ENCODE results near the gene SLC16A3. TPM values are rescaled to one million over a fixed set of nuclear protein-coding genes. Genes with fewer than 3 reads are reported as not detected.

SLC16A3 gene
- total and polyA plus RNA-seq, 9 of the 15 experiments (the other 6 are each of a cell fraction or from before 2014, with no cell fraction given) = 0.11 to 5.4 (median 1.2) TPM; not detected in 2

DNA sequence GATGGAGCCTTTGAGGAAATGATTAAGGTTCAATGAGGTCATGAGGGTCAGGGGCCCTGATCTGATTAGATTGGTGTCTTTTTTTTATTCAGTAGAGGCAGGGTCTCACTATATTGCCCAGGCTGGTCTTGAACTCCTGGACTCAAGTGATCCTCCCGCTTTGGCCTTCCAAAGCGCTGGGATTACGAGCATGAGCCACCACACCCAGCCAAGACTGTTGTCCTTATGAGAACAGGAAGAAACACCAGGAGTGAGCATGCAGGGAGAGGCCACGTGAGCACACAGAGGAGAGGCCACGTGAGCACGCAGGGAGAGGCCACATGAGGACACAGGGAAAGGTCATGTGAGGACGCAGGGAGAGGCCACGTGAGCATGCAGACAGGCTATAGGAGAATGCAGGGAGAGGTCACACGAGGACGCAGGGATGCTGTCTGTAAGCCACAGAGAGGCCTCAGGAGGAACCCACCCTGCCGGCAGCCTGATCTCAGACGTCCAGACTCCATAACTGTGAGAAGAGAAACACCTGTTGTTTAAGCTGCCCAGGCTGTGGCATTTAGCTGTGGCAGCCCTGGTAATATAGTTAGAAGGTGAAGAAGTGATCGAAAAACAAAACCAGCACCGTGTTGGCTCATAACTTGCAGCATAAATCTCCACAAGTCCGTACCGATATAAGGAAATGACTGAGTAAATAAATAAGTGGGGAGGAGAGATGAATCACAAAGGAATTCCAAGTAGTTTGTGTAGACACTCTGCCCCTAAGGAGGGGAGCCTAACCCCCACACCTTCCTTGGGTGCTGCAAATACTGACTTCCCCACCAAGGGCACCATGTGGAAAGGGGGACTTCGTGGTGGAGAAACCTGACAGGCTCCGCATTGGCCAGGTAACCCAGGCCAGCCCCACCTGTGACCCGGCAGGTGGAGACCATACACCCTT lies 59.3 kb downstream of the SLC16A3 start (continued):
- TF ChIP-seq, protein P1, sequence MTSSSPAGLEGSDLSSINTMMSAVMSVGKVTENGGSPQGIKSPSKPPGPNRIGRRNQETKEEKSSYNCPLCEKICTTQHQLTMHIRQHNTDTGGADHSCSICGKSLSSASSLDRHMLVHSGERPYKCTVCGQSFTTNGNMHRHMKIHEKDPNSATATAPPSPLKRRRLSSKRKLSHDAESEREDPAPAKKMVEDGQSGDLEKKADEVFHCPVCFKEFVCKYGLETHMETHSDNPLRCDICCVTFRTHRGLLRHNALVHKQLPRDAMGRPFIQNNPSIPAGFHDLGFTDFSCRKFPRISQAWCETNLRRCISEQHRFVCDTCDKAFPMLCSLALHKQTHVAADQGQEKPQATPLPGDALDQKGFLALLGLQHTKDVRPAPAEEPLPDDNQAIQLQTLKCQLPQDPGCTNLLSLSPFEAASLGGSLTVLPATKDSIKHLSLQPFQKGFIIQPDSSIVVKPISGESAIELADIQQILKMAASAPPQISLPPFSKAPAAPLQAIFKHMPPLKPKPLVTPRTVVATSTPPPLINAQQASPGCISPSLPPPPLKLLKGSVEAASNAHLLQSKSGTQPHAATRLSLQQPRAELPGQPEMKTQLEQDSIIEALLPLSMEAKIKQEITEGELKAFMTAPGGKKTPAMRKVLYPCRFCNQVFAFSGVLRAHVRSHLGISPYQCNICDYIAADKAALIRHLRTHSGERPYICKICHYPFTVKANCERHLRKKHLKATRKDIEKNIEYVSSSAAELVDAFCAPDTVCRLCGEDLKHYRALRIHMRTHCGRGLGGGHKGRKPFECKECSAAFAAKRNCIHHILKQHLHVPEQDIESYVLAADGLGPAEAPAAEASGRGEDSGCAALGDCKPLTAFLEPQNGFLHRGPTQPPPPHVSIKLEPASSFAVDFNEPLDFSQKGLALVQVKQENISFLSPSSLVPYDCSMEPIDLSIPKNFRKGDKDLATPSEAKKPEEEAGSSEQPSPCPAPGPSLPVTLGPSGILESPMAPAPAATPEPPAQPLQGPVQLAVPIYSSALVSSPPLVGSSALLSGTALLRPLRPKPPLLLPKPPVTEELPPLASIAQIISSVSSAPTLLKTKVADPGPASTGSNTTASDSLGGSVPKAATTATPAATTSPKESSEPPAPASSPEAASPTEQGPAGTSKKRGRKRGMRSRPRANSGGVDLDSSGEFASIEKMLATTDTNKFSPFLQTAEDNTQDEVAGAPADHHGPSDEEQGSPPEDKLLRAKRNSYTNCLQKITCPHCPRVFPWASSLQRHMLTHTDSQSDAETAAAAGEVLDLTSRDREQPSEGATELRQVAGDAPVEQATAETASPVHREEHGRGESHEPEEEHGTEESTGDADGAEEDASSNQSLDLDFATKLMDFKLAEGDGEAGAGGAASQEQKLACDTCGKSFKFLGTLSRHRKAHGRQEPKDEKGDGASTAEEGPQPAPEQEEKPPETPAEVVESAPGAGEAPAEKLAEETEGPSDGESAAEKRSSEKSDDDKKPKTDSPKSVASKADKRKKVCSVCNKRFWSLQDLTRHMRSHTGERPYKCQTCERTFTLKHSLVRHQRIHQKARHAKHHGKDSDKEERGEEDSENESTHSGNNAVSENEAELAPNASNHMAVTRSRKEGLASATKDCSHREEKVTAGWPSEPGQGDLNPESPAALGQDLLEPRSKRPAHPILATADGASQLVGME (CRISPR knock-in tag; IDR thresholded peaks at IDR 0.05) = no peak
- no peak for TF ChIP-seq WHSC1 (IDR thresholded peaks at IDR 0.05; ENCODE audit: low read length)
- no peak for TF ChIP-seq FIP1L1 (IDR thresholded peaks at IDR 0.05; ENCODE audit: low read depth, low read length, poor library complexity, severe bottlenecking)
- TF ChIP-seq, protein P2, sequence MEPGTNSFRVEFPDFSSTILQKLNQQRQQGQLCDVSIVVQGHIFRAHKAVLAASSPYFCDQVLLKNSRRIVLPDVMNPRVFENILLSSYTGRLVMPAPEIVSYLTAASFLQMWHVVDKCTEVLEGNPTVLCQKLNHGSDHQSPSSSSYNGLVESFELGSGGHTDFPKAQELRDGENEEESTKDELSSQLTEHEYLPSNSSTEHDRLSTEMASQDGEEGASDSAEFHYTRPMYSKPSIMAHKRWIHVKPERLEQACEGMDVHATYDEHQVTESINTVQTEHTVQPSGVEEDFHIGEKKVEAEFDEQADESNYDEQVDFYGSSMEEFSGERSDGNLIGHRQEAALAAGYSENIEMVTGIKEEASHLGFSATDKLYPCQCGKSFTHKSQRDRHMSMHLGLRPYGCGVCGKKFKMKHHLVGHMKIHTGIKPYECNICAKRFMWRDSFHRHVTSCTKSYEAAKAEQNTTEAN (CRISPR knock-in tag; IDR thresholded peaks at IDR 0.05) = peak; percentile 72; the same call in 1 of the 2 replicates
- peak; percentile 100 for TF ChIP-seq BHLHE40 (IDR thresholded peaks at IDR 0.05; ENCODE audit: low read length)
- TF ChIP-seq SRSF1 (IDR thresholded peaks at IDR 0.05; ENCODE audit: low read depth, low read length) = no peak
- no peak for TF ChIP-seq NFIX (CRISPR knock-in tag; IDR thresholded peaks at IDR 0.05; ENCODE audit: low read depth)
- TF ChIP-seq ZZZ3 (IDR thresholded peaks at IDR 0.05) = no peak
- TF ChIP-seq NR4A1 (CRISPR knock-in tag; IDR thresholded peaks at IDR 0.05) = no peak
- TF ChIP-seq NR4A1 (tag; IDR thresholded peaks at IDR 0.05) = peak; percentile 81
- TF ChIP-seq, protein P3, sequence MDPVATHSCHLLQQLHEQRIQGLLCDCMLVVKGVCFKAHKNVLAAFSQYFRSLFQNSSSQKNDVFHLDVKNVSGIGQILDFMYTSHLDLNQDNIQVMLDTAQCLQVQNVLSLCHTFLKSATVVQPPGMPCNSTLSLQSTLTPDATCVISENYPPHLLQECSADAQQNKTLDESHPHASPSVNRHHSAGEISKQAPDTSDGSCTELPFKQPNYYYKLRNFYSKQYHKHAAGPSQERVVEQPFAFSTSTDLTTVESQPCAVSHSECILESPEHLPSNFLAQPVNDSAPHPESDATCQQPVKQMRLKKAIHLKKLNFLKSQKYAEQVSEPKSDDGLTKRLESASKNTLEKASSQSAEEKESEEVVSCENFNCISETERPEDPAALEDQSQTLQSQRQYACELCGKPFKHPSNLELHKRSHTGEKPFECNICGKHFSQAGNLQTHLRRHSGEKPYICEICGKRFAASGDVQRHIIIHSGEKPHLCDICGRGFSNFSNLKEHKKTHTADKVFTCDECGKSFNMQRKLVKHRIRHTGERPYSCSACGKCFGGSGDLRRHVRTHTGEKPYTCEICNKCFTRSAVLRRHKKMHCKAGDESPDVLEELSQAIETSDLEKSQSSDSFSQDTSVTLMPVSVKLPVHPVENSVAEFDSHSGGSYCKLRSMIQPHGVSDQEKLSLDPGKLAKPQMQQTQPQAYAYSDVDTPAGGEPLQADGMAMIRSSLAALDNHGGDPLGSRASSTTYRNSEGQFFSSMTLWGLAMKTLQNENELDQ (CRISPR knock-in tag; IDR thresholded peaks at IDR 0.05; ENCODE audit: borderline replicate concordance) = no peak
- peak; percentile 73 to 92 for TF ChIP-seq TBL1XR1 (IDR thresholded peaks at IDR 0.05; ENCODE audit: low read length in 2 of 2)
- peak; percentile 89 for TF ChIP-seq MTA3 (IDR thresholded peaks at IDR 0.05; ENCODE audit: borderline replicate concordance)
- no peak for TF ChIP-seq ZNF57 (CRISPR knock-in tag; IDR thresholded peaks at IDR 0.05)
